GM18870 (cell line): ENCODE data around the gene HCN3.
"Not testable (repeated sequence)": the region's sequence is repeated elsewhere in the genome, so short reads cannot be mapped to it uniquely, and the experiment has no call there.

Experiments used
- ATAC-seq: cut with Tn5 transposase; IDR thresholded peaks from one replicate; pipeline ENCODE4 v1.9.1; 2021; ENCODE audit warnings: moderate library complexity; ENCODE audit not compliant: unreplicated experiment

The HCN3 gene

GRCh38 chr1:155328856-155329255, 51.6 kb downstream of the HCN3 start:
- ATAC-seq: not testable (repeated sequence)

DNA sequence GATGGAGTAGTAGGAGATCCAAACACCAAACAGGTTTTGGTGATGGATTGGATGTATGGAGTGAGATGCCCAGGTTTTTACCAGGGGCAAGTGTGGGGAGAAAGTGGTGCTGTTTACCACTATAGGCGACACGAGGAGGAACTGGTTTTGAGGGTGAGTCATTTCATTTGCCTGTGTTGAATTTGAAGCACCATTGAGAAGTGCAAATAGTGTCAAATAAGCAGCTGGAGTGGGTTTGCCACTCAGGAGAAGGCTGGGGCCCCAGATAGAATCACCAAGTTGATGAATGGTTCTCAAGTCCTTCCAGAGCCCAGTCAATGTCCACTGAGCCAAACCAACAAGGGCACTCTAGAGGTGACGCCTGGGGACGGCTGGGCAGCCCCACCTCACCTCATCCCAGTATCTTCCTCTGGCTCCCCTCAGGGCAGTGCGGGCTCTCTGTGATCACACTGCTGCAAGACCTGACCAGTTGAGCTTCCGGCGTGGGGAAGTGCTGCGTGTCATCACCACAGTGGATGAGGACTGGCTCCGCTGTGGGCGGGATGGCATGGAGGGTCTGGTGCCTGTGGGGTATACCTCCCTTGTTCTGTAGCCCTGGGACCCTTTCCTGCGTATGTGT, 52.8 kb downstream of the HCN3 start:
- no peak for ATAC-seq

GRCh38 chr1:155334962-155335361, 57.7 kb downstream of the HCN3 start:
- no peak for ATAC-seq
